ENCODE measurements around the gene HBD. TPM values are rescaled to one million over a fixed set of nuclear protein-coding genes. Genes with fewer than 3 reads are reported as not detected.

HBD gene
- total and polyA plus RNA-seq, 2 experiments from 2014 or later, result 2.8 TPM; not detected in 1

GRCh38 chr11:5235364-5236095 lies 1.2 kb upstream of the HBD start:
- Histone ChIP-seq H3K9me3 (ENCODE audit: low read depth) (no peaks in the 10 kb centered on the region), H3K27me3 (no peaks in the 10 kb centered on the region), H3K36me3 (no peaks in the 10 kb centered on the region), H3K4me1 (ENCODE audit: low read depth) (peaks cover 9% of the 10 kb centered on the region), H3K27ac (no peak overlapping the region), H3K4me3 (no peak overlapping the region)
- TF ChIP-seq, protein P1, sequence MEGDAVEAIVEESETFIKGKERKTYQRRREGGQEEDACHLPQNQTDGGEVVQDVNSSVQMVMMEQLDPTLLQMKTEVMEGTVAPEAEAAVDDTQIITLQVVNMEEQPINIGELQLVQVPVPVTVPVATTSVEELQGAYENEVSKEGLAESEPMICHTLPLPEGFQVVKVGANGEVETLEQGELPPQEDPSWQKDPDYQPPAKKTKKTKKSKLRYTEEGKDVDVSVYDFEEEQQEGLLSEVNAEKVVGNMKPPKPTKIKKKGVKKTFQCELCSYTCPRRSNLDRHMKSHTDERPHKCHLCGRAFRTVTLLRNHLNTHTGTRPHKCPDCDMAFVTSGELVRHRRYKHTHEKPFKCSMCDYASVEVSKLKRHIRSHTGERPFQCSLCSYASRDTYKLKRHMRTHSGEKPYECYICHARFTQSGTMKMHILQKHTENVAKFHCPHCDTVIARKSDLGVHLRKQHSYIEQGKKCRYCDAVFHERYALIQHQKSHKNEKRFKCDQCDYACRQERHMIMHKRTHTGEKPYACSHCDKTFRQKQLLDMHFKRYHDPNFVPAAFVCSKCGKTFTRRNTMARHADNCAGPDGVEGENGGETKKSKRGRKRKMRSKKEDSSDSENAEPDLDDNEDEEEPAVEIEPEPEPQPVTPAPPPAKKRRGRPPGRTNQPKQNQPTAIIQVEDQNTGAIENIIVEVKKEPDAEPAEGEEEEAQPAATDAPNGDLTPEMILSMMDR (IDR thresholded peaks at IDR 0.05; ENCODE audit: low read depth, low read length), result no peak
- DNase-seq (ENCODE audit: low read depth in 1 of 2, low spot score in 1 of 2), result no peak

DNA sequence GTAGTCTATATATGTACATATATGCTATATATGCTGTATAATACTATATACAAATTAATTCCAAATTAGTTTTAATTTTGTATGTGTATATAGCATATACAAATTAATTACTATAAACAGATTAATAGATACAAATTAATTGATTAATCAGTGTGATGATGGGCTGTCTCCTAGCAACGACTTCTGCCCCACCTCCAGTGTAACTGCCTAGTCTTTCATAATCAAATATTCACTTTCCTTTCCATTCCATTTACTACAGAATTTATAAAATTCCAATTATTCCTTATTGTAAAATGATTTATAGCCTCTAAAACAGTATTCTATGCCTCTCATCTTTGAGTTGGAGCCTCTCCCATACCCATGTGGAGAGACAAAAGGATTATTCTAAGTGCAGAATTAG lies 976 bp downstream of the HBD start:
- Histone ChIP-seq H3K9me3 (ENCODE audit: low read depth) (no peaks in the 10 kb centered on the region), H3K27ac (no peak overlapping the region), H3K27me3 (no peaks in the 10 kb centered on the region), H3K36me3 (no peaks in the 10 kb centered on the region), H3K4me1 (ENCODE audit: low read depth) (peaks cover 9% of the 10 kb centered on the region), H3K4me3 (no peak overlapping the region)
- DNase-seq (ENCODE audit: low read depth in 1 of 2, low spot score in 1 of 2), result no peak
- TF ChIP-seq, protein P1 (IDR thresholded peaks at IDR 0.05; ENCODE audit: low read depth, low read length), result no peak

DNA sequence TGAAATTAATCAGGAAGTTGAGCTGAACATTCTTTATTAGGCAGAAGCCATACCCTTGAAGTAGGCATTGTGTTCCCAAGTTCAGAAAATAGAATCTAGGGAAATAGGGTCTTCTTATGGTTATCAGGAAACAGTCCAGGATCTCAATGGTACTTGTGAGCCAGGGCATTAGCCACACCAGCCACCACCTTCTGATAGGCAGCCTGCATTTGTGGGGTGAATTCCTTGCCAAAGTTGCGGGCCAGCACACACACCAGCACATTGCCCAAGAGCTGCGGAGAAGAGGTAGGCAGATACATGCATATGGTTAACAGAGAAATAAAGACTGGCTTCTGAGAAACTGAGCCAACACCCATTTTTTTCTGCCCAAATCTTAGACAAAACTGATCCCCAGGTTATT lies 1.5 kb downstream of the HBD start:
- H3K36me3 ChIP-seq, result no peaks in the 10 kb centered on the region
- H3K4me1 ChIP-seq (ENCODE audit: low read depth), result peaks cover 9% of the 10 kb centered on the region
- H3K9me3 ChIP-seq (ENCODE audit: low read depth), result no peaks in the 10 kb centered on the region
- no peak for DNase-seq (ENCODE audit: low read depth in 1 of 2, low spot score in 1 of 2)
- no peak overlapping the region for H3K27ac ChIP-seq
- H3K27me3 ChIP-seq, result no peaks in the 10 kb centered on the region
- H3K4me3 ChIP-seq, result no peak overlapping the region
- TF ChIP-seq, protein P1 (IDR thresholded peaks at IDR 0.05; ENCODE audit: low read depth, low read length), result no peak

- DNase-seq (ENCODE audit: low read depth in 1 of 2, low spot score in 1 of 2), result no peak
- no peak overlapping the region for H3K27ac ChIP-seq
- no peaks in the 10 kb centered on the region for H3K27me3 ChIP-seq
- no peak overlapping the region for H3K4me3 ChIP-seq
- peaks cover 9% of the 10 kb centered on the region for H3K4me1 ChIP-seq (ENCODE audit: low read depth)
- no peaks in the 10 kb centered on the region for H3K9me3 ChIP-seq (ENCODE audit: low read depth)
- TF ChIP-seq, protein P1 (IDR thresholded peaks at IDR 0.05; ENCODE audit: low read depth, low read length), result no peak
- H3K36me3 ChIP-seq, result no peaks in the 10 kb centered on the region
Measured at GRCh38 chr11:5232176-5232575, 2.1 kb downstream of the HBD start.

DNA sequence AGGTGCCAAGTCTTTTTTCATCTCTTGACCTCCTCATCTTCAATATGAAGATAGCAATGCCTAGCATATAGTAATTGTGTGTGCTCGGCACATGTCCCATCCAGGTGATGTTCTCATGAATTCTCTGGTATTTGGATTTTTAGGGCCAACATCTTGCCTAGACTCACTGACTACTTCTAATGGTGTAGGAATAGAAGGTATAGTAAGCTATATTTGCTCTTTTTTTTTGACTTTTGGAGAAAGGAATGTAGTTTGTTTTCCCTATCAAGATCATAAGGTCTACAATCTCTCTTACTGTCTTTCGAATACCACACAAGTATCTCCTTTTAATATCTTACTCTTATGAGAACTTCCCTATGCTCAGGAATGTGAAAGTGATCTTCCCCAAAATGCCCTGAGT lies 3.2 kb downstream of the HBD start:
- H3K4me3 ChIP-seq, result no peak overlapping the region
- H3K27ac ChIP-seq, result no peak overlapping the region
- no peak for DNase-seq (ENCODE audit: low read depth in 1 of 2, low spot score in 1 of 2)
- H3K27me3 ChIP-seq, result no peaks in the 10 kb centered on the region
- H3K9me3 ChIP-seq (ENCODE audit: low read depth), result no peaks in the 10 kb centered on the region
- H3K36me3 ChIP-seq, result no peaks in the 10 kb centered on the region
- TF ChIP-seq, protein P1 (IDR thresholded peaks at IDR 0.05; ENCODE audit: low read depth, low read length), result no peak
- H3K4me1 ChIP-seq (ENCODE audit: low read depth), result peaks cover 9% of the 10 kb centered on the region

All from cardiac muscle cell (in vitro differentiated cells and primary cell).